IMR-90 (cell line): ENCODE data around the gene POLR2F. TPM values are rescaled to one million over a fixed set of nuclear protein-coding genes. Genes with fewer than 3 reads are reported as not detected.

Experiments
- ATAC-seq: fragments of 200-7000 bp; cut with Tn5 transposase; 2 replicates; pipeline ENCODE4 v1.9.1; 2020; ENCODE audit warnings: low read depth, mild to moderate bottlenecking, moderate library complexity
- BruUV-seq: library from RNA; stranded (reverse); fragments of 400-500 nt; replicated peaks from 2 replicates; lab custom pipeline; 2021; lab: Mats Ljungman, UMichigan
- CTCF ChIA-PET: fragments of 300-600 bp; formaldehyde crosslinking; extraction: SDS; loops from one replicate; lab custom pipeline; 2021; ENCODE audit warnings: antibody characterized with exemption; lab: Yijun Ruan, JAX
- POLR2A ChIA-PET: fragments of 300-600 bp; sonication (Branson Sonifier 250); formaldehyde crosslinking; loops from one replicate; lab custom pipeline; 2022; ENCODE audit warnings: antibody characterized with exemption; ENCODE audit not compliant: unreplicated experiment; lab: Charles Lee
- DNase-seq: peaks from one replicate; pipeline ENCODE4 v3.0.0; 2013
- H2AFZ ChIP-seq: replicated peaks from 2 replicates; pipeline ENCODE3; 2013; ENCODE audit warnings: low read length, mild to moderate bottlenecking; ENCODE audit not compliant: poor library complexity
- H2AK5ac ChIP-seq: 2 replicates; pipeline ENCODE4 v1.6.1; 2013; ENCODE audit warnings: low read depth, low read length, inconsistent platforms
- H2AK9ac ChIP-seq: replicated peaks from 2 replicates; pipeline ENCODE3; 2013; ENCODE audit warnings: mild to moderate bottlenecking, low read depth, low read length, moderate library complexity; ENCODE audit not compliant: poor library complexity
- H2BK120ac ChIP-seq: 2 replicates; pipeline ENCODE4 v1.6.1; 2013; ENCODE audit warnings: low read depth, low read length, inconsistent platforms
- H2BK15ac ChIP-seq: 3 replicates; pipeline ENCODE4 v1.6.1; 2013; ENCODE audit warnings: low read depth, low read length, inconsistent platforms
- H2BK20ac ChIP-seq: 2 replicates; pipeline ENCODE4 v1.6.1; 2013; ENCODE audit warnings: low read depth, mild to moderate bottlenecking, inconsistent platforms, low read length, moderate library complexity
- H2BK5ac ChIP-seq: 2 replicates; pipeline ENCODE4 v1.6.1; 2013; ENCODE audit warnings: mild to moderate bottlenecking, low read depth, low read length, inconsistent platforms; ENCODE audit not compliant: poor library complexity, severe bottlenecking
- H3K14ac ChIP-seq: replicated peaks from 2 replicates; pipeline ENCODE4 v1.6.1; 2013; ENCODE audit warnings: low read depth, low read length, inconsistent platforms
- H3K18ac ChIP-seq: 2 replicates; pipeline ENCODE4 v1.6.1; 2013; ENCODE audit warnings: low read depth, low read length, control low read depth
- H3K23ac ChIP-seq: 2 replicates; pipeline ENCODE4 v1.6.1; 2013; ENCODE audit warnings: low read depth, low read length, inconsistent platforms
- H3K27ac ChIP-seq: 2 replicates; pipeline ENCODE4 v1.5.1; 2013; ENCODE audit warnings: mild to moderate bottlenecking, control low read depth, low read length; ENCODE audit not compliant: insufficient read depth
- H3K27me3 ChIP-seq: 2 replicates; pipeline ENCODE4 v1.6.1; 2013; ENCODE audit warnings: low read length; ENCODE audit not compliant: control insufficient read depth, insufficient read depth
- H3K36me3 ChIP-seq: 2 replicates; pipeline ENCODE4 v1.6.1; 2013; ENCODE audit warnings: low read length, mixed read lengths; ENCODE audit not compliant: control insufficient read depth, insufficient read depth
- H3K4ac ChIP-seq: 2 replicates; pipeline ENCODE4 v1.6.1; 2013; ENCODE audit warnings: low read depth, low read length, inconsistent platforms
- H3K4me1 ChIP-seq: 2 replicates; pipeline ENCODE4 v1.6.1; 2013; ENCODE audit warnings: low read length, mixed read lengths; ENCODE audit not compliant: control insufficient read depth, insufficient read depth
- H3K4me2 ChIP-seq: 2 replicates; pipeline ENCODE4 v1.6.1; 2013; ENCODE audit warnings: low read depth, mild to moderate bottlenecking, control low read depth, low read length, moderate library complexity
- H3K4me3 ChIP-seq: 2 replicates; pipeline ENCODE4 v1.5.1; 2013; ENCODE audit warnings: low read depth, mild to moderate bottlenecking, control low read depth, low read length, moderate library complexity; ENCODE audit not compliant: insufficient read depth
- H3K56ac ChIP-seq: 2 replicates; pipeline ENCODE4 v1.6.1; 2013; ENCODE audit warnings: low read length, inconsistent platforms; ENCODE audit not compliant: insufficient read depth; ENCODE audit errors: extremely low read depth
- H3K79me1 ChIP-seq, 2 experiments: 2 replicates each; pipeline ENCODE4 v1.6.1; 2013; ENCODE audit warnings: low read length in 2 of 2, inconsistent platforms in 1 of 2, low read depth in 1 of 2
- H3K9ac ChIP-seq: 2 replicates; pipeline ENCODE4 v1.6.1; 2013; ENCODE audit warnings: low read depth, low read length, control low read depth
- H3K9me1 ChIP-seq: 2 replicates; pipeline ENCODE4 v1.6.1; 2013; ENCODE audit warnings: low read length, inconsistent platforms; ENCODE audit not compliant: insufficient read depth
- H3K9me3 ChIP-seq: 2 replicates; pipeline ENCODE4 v1.6.1; 2013; ENCODE audit warnings: low read length; ENCODE audit not compliant: control insufficient read depth, insufficient read depth
- H4K20me1 ChIP-seq: 2 replicates; pipeline ENCODE4 v1.6.1; 2013; ENCODE audit warnings: low read length, inconsistent platforms; ENCODE audit not compliant: insufficient read depth
- H4K5ac ChIP-seq: 2 replicates; pipeline ENCODE4 v1.6.1; 2013; ENCODE audit warnings: mild to moderate bottlenecking, low read depth, low read length, control low read depth
- H4K8ac ChIP-seq, 2 experiments: 2 replicates each; pipeline ENCODE4 v1.6.1; 2013; ENCODE audit warnings: low read depth in 2 of 2, low read length in 2 of 2, control low read depth in 1 of 2, inconsistent platforms in 1 of 2
- H4K91ac ChIP-seq: 2 replicates; pipeline ENCODE4 v1.6.1; 2013; ENCODE audit warnings: low read depth, low read length, inconsistent platforms; ENCODE audit not compliant: insufficient read depth
- BHLHE40 ChIP-seq: fragments of 150-350 bp; IDR thresholded peaks from 2 replicates; pipeline ENCODE4 v1.6.1; 2016; ENCODE audit warnings: mild to moderate bottlenecking, low read depth, low read length
- CEBPB ChIP-seq: IDR thresholded peaks from 2 replicates; pipeline ENCODE4 v1.6.1; 2012; ENCODE audit warnings: low read depth, low read length, improper control_type of control experiment
- CHD1 ChIP-seq: IDR thresholded peaks from 2 replicates; pipeline ENCODE4 v1.6.1; 2012; ENCODE audit warnings: low read depth, low read length, improper control_type of control experiment
- CTCF ChIP-seq: conservative IDR thresholded peaks from 2 replicates; pipeline ENCODE4 v1.5.1; 2012; ENCODE audit warnings: mild to moderate bottlenecking, low read depth, low read length, improper control_type of control experiment
- ELK1 ChIP-seq: fragments of 150-350 bp; IDR thresholded peaks from 2 replicates; pipeline ENCODE4 v1.6.1; 2016; ENCODE audit warnings: low read depth, mild to moderate bottlenecking, low read length, moderate library complexity, borderline replicate concordance
- FOS ChIP-seq: fragments of 150-350 bp; IDR thresholded peaks from 2 replicates; pipeline ENCODE4 v1.6.1; 2016; ENCODE audit warnings: low read depth, low read length
- MAFK ChIP-seq: IDR thresholded peaks from 2 replicates; pipeline ENCODE4 v1.6.1; 2012; ENCODE audit warnings: low read depth, low read length, improper control_type of control experiment
- MAZ ChIP-seq: IDR thresholded peaks from 2 replicates; pipeline ENCODE4 v1.6.1; 2012; ENCODE audit warnings: low read depth, mild to moderate bottlenecking, low read length, improper control_type of control experiment, moderate library complexity, borderline replicate concordance
- MXI1 ChIP-seq: IDR thresholded peaks from 2 replicates; pipeline ENCODE4 v1.6.1; 2012; ENCODE audit warnings: low read depth, mild to moderate bottlenecking, low read length, moderate library complexity, borderline replicate concordance
- NFE2L2 ChIP-seq: fragments of 150-350 bp; IDR thresholded peaks from 2 replicates; pipeline ENCODE4 v1.6.1; 2016; ENCODE audit warnings: low read depth, mild to moderate bottlenecking, low read length
- POLR2A ChIP-seq: IDR thresholded peaks from 2 replicates; pipeline ENCODE4 v1.6.1; 2012; ENCODE audit warnings: mild to moderate bottlenecking, low read depth, low read length
- RAD21 ChIP-seq: IDR thresholded peaks from 2 replicates; pipeline ENCODE4 v1.6.1; 2012; ENCODE audit warnings: low read length, improper control_type of control experiment
- RCOR1 ChIP-seq: IDR thresholded peaks from 2 replicates; pipeline ENCODE4 v1.6.1; 2012; ENCODE audit warnings: mild to moderate bottlenecking, low read length, improper control_type of control experiment; ENCODE audit not compliant: insufficient replicate concordance
- RFX5 ChIP-seq: IDR thresholded peaks from 2 replicates; pipeline ENCODE4 v1.8.0; 2012; ENCODE audit warnings: low read depth, mild to moderate bottlenecking, low read length, moderate library complexity
- SMC3 ChIP-seq: fragments of 150-350 bp; IDR thresholded peaks from 2 replicates; pipeline ENCODE4 v1.6.1; 2016; ENCODE audit warnings: low read depth, mild to moderate bottlenecking, antibody characterized with exemption, low read length, moderate library complexity
- USF2 ChIP-seq: fragments of 150-350 bp; IDR thresholded peaks from 2 replicates; pipeline ENCODE4 v1.6.1; 2017; ENCODE audit warnings: mild to moderate bottlenecking, antibody characterized with exemption, low read length, low read depth
- WGBS, 2 experiments: methylation state at CpG; one replicate each; pipeline versions ENCODE4 v1.1.5 to v1.1.7; 2013; ENCODE audit warnings: missing lambda C conversion rate in 2 of 2; ENCODE audit not compliant: insufficient read length in 1 of 2; ENCODE audit errors: extremely low coverage in 2 of 2; 5-methylcytosine and 5-hydroxymethylcytosine counted together
- dilution Hi-C: fragments of 300-500 bp; cut with HindIII; formaldehyde crosslinking; loops from one replicate; pipeline ENCODE4 v1.14.3; 2018; ENCODE audit warnings: low sequenced_read_pairs; ENCODE audit not compliant: unreplicated experiment
- in situ Hi-C: fragments of 300-500 bp; cut with MboI; formaldehyde crosslinking; loops from 3 replicates; pipeline ENCODE4 v1.14.3; 2019; ENCODE audit warnings: low sequenced_read_pairs, inconsistent platforms, mixed read lengths
- intact Hi-C: fragments of 100-400 bp; cut with micrococcal nuclease; formaldehyde crosslinking; loops from 2 replicates; pipeline ENCODE4 v1.10.0; 2022
- polyA plus RNA-seq, 3 experiments: library from polyadenylated mRNA; depleted of rRNA; stranded (reverse); fragments of >200 nt; gene quantifications; 2 replicates each; pipeline ENCODE4 v1.2.3, GENCODE V29; 2012; ENCODE audit warnings: low replicate concordance in 1 of 3
- total RNA-seq: library from RNA; depleted of rRNA; stranded (reverse); fragments of >200 nt; gene quantifications from 2 replicates; pipeline ENCODE4 v1.2.3, GENCODE V29; 2012

Gene POLR2F
- total and polyA plus RNA-seq, 2 of the 4 experiments (the other 2 are of a cell fraction): 26.0 to 147 TPM

DNA sequence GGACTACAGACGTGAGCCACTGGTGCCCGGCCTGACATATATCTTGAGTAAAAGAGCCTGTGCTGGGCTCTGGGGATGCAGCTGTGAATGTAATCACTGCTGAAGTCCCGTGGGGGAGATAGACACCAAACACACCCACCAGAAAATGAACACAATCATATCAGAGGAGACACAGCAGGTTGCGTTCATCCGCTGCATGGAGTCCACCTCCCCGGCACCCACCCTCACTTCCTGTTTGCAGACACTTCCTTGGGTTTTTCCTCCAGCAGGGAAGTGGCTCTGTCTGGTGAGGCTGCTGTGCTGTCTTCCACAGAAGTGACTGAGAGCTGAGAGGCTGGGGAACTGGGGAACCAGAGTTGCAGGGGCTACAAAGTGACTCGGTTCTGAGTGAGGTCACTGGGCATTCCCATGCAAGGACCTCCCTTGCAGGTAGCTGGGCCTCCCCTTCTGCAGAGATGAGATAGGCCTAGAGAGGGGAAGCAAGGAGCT lies 40.2 kb upstream of the POLR2F start:
- H3K14ac ChIP-seq: no peak overlapping the region
- no peak overlapping the region for H2BK20ac ChIP-seq
- H2AK5ac ChIP-seq: no peak overlapping the region
- WGBS, 2 experiments: no CpG with 5 or more reads among the region's 7 CpGs
- no peak overlapping the region for H3K23ac ChIP-seq
- peaks cover 3% of the 10 kb centered on the region for H3K4me1 ChIP-seq
- no peak overlapping the region for H3K9ac ChIP-seq
- H4K8ac ChIP-seq: no peak overlapping the region
- no peak overlapping the region for H2BK120ac ChIP-seq
- no peaks in the 10 kb centered on the region for H3K9me3 ChIP-seq
- H2BK15ac ChIP-seq: no peak overlapping the region
- ChIA-PET POLR2A (no interaction called here), CTCF (no interaction called here)
- no peak overlapping the region for H2AK9ac ChIP-seq
- H4K5ac ChIP-seq: no peak overlapping the region
- peaks cover 23 to 56% of the 10 kb centered on the region in 2 experiments for H3K79me1 ChIP-seq
- in situ Hi-C loops (no loop called here), intact Hi-C loops (no loop called here), dilution Hi-C loops (no loop called here)
- peaks cover 41% of the 10 kb centered on the region for H3K36me3 ChIP-seq
- BruUV-seq: no TSS peak
- H4K91ac ChIP-seq: no peak overlapping the region
- no peak overlapping the region for H3K27ac ChIP-seq
- H4K20me1 ChIP-seq: peaks cover 28% of the 10 kb centered on the region
- no peak overlapping the region for H3K18ac ChIP-seq
- no peak overlapping the region for H3K4me3 ChIP-seq
- peaks cover 8% of the 10 kb centered on the region for H3K9me1 ChIP-seq
- no peak overlapping the region for H3K4ac ChIP-seq
- H3K4me2 ChIP-seq: no peak overlapping the region
- TF ChIP-seq RAD21 (no peak), CHD1 (no peak), BHLHE40 (no peak), POLR2A (no peak), SMC3 (no peak), CTCF (no peak), CEBPB (no peak), USF2 (no peak), RFX5 (no peak), MAZ (no peak), FOS (no peak), ELK1 (no peak), MXI1 (no peak), MAFK (no peak), RCOR1 (no peak), NFE2L2 (no peak)
- DNase-seq (no peak), ATAC-seq (no peak)
- H2AFZ ChIP-seq: no peak overlapping the region
- no peaks in the 10 kb centered on the region for H3K27me3 ChIP-seq
- H2BK5ac ChIP-seq: no peak overlapping the region
- no peak overlapping the region for H3K56ac ChIP-seq
